ENCODE results near the gene BSG. TPM values are rescaled to one million over a fixed set of nuclear protein-coding genes. Genes with fewer than 3 reads are reported as not detected.

The BSG gene
- total and polyA plus RNA-seq, 10 of the 15 experiments (the other 5 are each of a cell fraction or from before 2014, with no cell fraction given): 2.8 to 297 (median 199) TPM

- no peak for TF ChIP-seq MEF2A (IDR thresholded peaks at IDR 0.05; ENCODE audit: insufficient read depth, low read depth, low read length)
These were observed 38.5 kb downstream of the BSG start (continued) for GRCh38 chr19:610801-611480.

- Histone ChIP-seq H2AFZ (ENCODE audit: control insufficient read depth, low read depth, low read length) (peak overlapping the region; percentile 78), H3K9me3 (replicated peaks; ENCODE audit: control insufficient read depth, insufficient read depth, low read length) (no peaks in the 10 kb centered on the region), H4K20me1 (ENCODE audit: control insufficient read depth, insufficient read depth) (no peaks in the 10 kb centered on the region), H3K79me2 (ENCODE audit: control insufficient read depth, insufficient read depth, low read length) (no peaks in the 10 kb centered on the region), H3K4me1 (ENCODE audit: control insufficient read depth, insufficient read depth, low read length) (peaks cover 8% of the 10 kb centered on the region), H3K27me3 (replicated peaks in 1 of 2; ENCODE audit: control insufficient read depth in 2 of 2, insufficient read depth in 2 of 2, low read length in 1 of 2) (no peaks in the 10 kb centered on the region), H3K9ac (ENCODE audit: control insufficient read depth, insufficient read depth, low read length) (peak overlapping the region; percentile 60; the same call in 1 of the 2 replicates), H3K36me3 (ENCODE audit: control insufficient read depth in 2 of 2, insufficient read depth in 2 of 2, low read length in 1 of 2) (no peaks in the 10 kb centered on the region), H3K4me3 (no peak overlapping the region), H3K4me2 (ENCODE audit: control insufficient read depth, insufficient read depth) (peak overlapping the region; percentile 74), H3K27ac (ENCODE audit: control insufficient read depth, insufficient read depth) (peak overlapping the region; percentile 73)
- FAIRE-seq (peak; percentile 41), ATAC-seq (peak; percentile 52), DNase-seq (ENCODE audit: low read depth, low spot score) (no peak)
- no TSS peak for BruUV-seq (replicated peaks)
- ChIA-PET SMC1A (ENCODE audit: uncharacterized antibody, unreplicated experiment) (interaction anchor here (1.3 to 1.5 kb wide), 2 partner anchors 21 to 80 kb away, joined by 3 read pairs; partner anchors contain the start of gene CDC34), CTCF (no interaction called here), POLR2A (interaction anchor here (0.9 to 1.4 kb wide), 3 partner anchors 15 to 49 kb away, joined by 3 to 7 read pairs (median 6); partner anchors contain the start of gene POLRMT), RAD21 (ENCODE audit: unreplicated experiment) (no interaction called here)
- in situ Hi-C loops (cut with MboI) (no loop called here), intact Hi-C loops (cut with micrococcal nuclease; ENCODE audit: unreplicated experiment) (no loop called here)
- 14% methylated on average over 13 of the region's 13 CpGs for WGBS (ENCODE audit: insufficient coverage, insufficient replicate concordance, low lambda C conversion rate, missing lambda C conversion rate)
- TF ChIP-seq ZSCAN29 (IDR thresholded peaks at IDR 0.05) (no peak), CBX3 (IDR thresholded peaks at IDR 0.05; ENCODE audit: borderline replicate concordance, low read depth) (no peak), DPF2 (IDR thresholded peaks at IDR 0.05) (0 out of 2 replicates have a peak, but pooled peaks have one; percentile 8), JUNB (IDR thresholded peaks at IDR 0.05) (no peak), SPI1 (IDR thresholded peaks at IDR 0.05; ENCODE audit: borderline replicate concordance, insufficient read depth, low read depth, low read length) (no peak), KLF5 (IDR thresholded peaks at IDR 0.05; ENCODE audit: partially characterized antibody) (no peak), CEBPB (IDR thresholded peaks at IDR 0.05; ENCODE audit: borderline replicate concordance in 1 of 2, low read depth in 2 of 2, low read length in 2 of 2) (no peak), RELB (IDR thresholded peaks at IDR 0.05; ENCODE audit: low read depth) (0 out of 2 replicates have a peak, but pooled peaks have one; percentile 12), ZNF592 (IDR thresholded peaks at IDR 0.05) (no peak), NBN (IDR thresholded peaks at IDR 0.05) (no peak), RAD21 (IDR thresholded peaks at IDR 0.05; ENCODE audit: insufficient read depth, low read depth, low read length) (no peak), MEF2B (IDR thresholded peaks at IDR 0.05; ENCODE audit: partially characterized antibody, poor library complexity, severe bottlenecking) (peak; percentile 44), ZNF384 (IDR thresholded peaks at IDR 0.05; ENCODE audit: borderline replicate concordance, low read depth, low read length) (no peak), EZH2 (IDR thresholded peaks at IDR 0.05; ENCODE audit: borderline replicate concordance, control insufficient read depth, low read depth, low read length) (no peak), RUNX3 (IDR thresholded peaks at IDR 0.05; ENCODE audit: low read length) (peak; percentile 20; the same call in 1 of the 2 replicates), ZNF24 (IDR thresholded peaks at IDR 0.05) (no peak)
These were observed 39.1 kb downstream of the BSG start for GRCh38 chr19:611481-611868.
